Measurements from ENCODE around the gene HTR2C. TPM values are rescaled to one million over a fixed set of nuclear protein-coding genes. Genes with fewer than 3 reads are reported as not detected.
"Not testable (repeated sequence)": the region's sequence is repeated elsewhere in the genome, so short reads cannot be mapped to it uniquely, and the experiment has no call there.

Gene HTR2C
- total RNA-seq, 2 donors from 2014 or later = not detected

GRCh38 chrX:114797494-114797893, 213.6 kb downstream of the HTR2C start:
- DNase-seq (ENCODE audit: low spot score) (no peak), ATAC-seq (no peak)
- Mint-ChIP-seq H3K27me3 (no peaks in the 10 kb centered on the region), H3K27ac (no peak overlapping the region), H3K9me3 (no peaks in the 10 kb centered on the region), H3K4me3 (no peak overlapping the region), H3K36me3 (no peaks in the 10 kb centered on the region), H3K4me1 (ENCODE audit: low read depth in 2 of 2) (no peaks in the 10 kb centered on the region)

DNA sequence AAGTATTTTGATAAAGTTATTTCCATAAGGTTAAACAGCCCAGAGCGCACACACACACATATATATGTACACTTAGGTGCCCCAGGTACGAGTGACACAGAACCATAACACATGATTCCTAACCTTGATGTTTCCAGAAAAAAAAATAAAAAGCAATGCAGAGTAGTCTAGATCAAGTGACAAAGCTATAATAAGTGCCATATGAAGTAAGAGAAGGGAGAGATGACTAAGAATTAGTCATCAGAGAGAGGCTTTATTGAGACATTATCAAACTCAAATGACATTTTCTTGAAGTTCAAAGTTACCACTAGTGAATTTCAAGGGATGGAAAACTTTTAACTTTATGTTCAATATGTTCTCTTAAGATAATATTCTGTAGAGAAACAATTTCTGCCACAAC, 215.0 kb downstream of the HTR2C start:
- DNase-seq (ENCODE audit: low spot score) = no peak
- no peaks in the 10 kb centered on the region for H3K27me3 Mint-ChIP-seq
- H3K9me3 Mint-ChIP-seq = no peaks in the 10 kb centered on the region
- H3K27ac Mint-ChIP-seq = no peak overlapping the region
- H3K36me3 Mint-ChIP-seq = no peaks in the 10 kb centered on the region
- no peaks in the 10 kb centered on the region for H3K4me1 Mint-ChIP-seq (ENCODE audit: low read depth in 2 of 2)
- no peak for ATAC-seq
- no peak overlapping the region for H3K4me3 Mint-ChIP-seq

DNA sequence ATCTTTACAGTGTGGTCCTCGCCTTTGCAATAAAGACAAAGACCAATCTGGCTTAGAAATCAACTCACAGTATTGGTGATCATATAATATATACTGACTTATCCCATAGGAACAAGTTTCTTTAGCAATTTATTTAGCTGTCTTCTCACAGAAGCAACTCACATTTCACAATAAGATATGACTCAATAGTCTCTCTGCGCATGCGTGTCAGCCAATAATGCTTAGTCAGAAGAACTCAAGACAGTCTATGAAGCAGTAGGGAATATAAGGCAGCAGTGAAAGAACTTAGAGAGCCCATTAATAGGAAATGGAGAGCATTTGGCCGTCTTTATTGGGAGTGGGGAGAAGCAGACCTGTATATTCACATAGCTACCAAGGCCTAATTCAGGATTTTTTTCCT, 216.8 kb downstream of the HTR2C start:
- Mint-ChIP-seq H3K36me3 (no peaks in the 10 kb centered on the region), H3K27me3 (no peaks in the 10 kb centered on the region), H3K27ac (no peak overlapping the region), H3K4me3 (no peak overlapping the region), H3K4me1 (ENCODE audit: low read depth in 2 of 2) (no peaks in the 10 kb centered on the region), H3K9me3 (no peaks in the 10 kb centered on the region)
- ATAC-seq (no peak), DNase-seq (ENCODE audit: low spot score) (no peak)

- no peak overlapping the region for H3K27ac Mint-ChIP-seq
- DNase-seq (ENCODE audit: low spot score) (no peak), ATAC-seq (no peak)
- H3K4me3 Mint-ChIP-seq = no peak overlapping the region
- no peaks in the 10 kb centered on the region for H3K27me3 Mint-ChIP-seq
- H3K4me1 Mint-ChIP-seq (ENCODE audit: low read depth in 2 of 2) = no peaks in the 10 kb centered on the region
- no peaks in the 10 kb centered on the region for H3K9me3 Mint-ChIP-seq
- no peaks in the 10 kb centered on the region for H3K36me3 Mint-ChIP-seq
Measured at GRCh38 chrX:114819509-114819908, 235.6 kb downstream of the HTR2C start.

DNA sequence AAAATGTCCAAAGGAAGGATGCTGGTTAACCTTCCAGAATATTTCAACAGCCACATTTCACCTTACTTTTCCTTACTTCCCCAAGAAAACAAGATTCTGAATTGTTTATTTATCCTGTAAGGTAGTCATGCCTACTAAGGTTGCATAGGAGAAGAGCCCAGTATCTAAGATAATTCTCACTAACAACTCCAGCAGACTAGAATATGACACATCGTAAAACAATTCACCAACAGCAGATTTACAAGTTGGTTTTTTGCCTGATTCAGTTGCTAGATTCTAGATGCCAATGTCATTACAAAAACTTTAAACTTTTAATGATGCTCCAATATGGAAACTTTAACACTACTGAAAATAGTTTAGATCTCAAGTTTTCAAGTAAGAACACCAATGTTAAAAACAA, 257.2 kb downstream of the HTR2C start:
- Mint-ChIP-seq H3K27ac (no peak overlapping the region), H3K4me3 (no peak overlapping the region)
- no peak for ATAC-seq

GRCh38 chrX:114842181-114842580, 258.3 kb downstream of the HTR2C start:
- ATAC-seq = no peak
- Mint-ChIP-seq H3K36me3 (no peaks in the 10 kb centered on the region), H3K27ac (no peak overlapping the region), H3K4me3 (no peak overlapping the region), H3K4me1 (ENCODE audit: low read depth in 2 of 2) (no peaks in the 10 kb centered on the region), H3K9me3 (no peaks in the 10 kb centered on the region), H3K27me3 (no peaks in the 10 kb centered on the region)
- DNase-seq (ENCODE audit: low spot score) = no peak

More for the DNA sequence above, 257.2 kb downstream of the HTR2C start:
- DNase-seq (ENCODE audit: low spot score) = no peak
- H3K9me3 Mint-ChIP-seq = no peaks in the 10 kb centered on the region
- no peaks in the 10 kb centered on the region for H3K4me1 Mint-ChIP-seq (ENCODE audit: low read depth in 2 of 2)
- no peaks in the 10 kb centered on the region for H3K27me3 Mint-ChIP-seq
- H3K36me3 Mint-ChIP-seq = no peaks in the 10 kb centered on the region

- DNase-seq (ENCODE audit: low spot score) = no peak
- Mint-ChIP-seq H3K4me1 (ENCODE audit: low read depth in 2 of 2) (no peaks in the 10 kb centered on the region), H3K4me3 (no peak overlapping the region), H3K27ac (no peak overlapping the region), H3K27me3 (peaks cover 0 to 4% of the 10 kb centered on the region in 2 donors), H3K9me3 (peaks cover 3% of the 10 kb centered on the region), H3K36me3 (no peaks in the 10 kb centered on the region)
- ATAC-seq = no peak
Measured at GRCh38 chrX:114889481-114889880, 305.6 kb downstream of the HTR2C start.

DNA sequence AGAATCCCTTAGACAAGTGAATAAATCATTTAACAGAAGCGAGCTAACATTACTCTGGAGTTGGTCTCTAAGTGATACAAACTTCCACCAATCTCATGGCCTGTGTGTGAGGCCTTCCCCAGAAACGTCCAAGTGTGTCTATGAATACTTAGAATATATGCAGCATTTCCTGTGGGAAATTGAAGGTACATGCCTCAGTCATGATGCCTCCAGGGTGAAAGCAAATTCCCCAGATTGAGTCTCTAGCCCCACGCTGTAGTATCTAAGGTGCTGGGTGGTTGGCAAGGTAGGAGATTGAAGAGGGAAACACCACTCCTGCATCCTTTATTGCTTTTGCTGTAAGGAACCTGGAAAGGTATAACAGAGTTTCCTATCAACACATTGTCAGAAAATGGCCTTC, 319.7 kb downstream of the HTR2C start:
- Mint-ChIP-seq H3K27ac (no peak overlapping the region), H3K36me3 (no peaks in the 10 kb centered on the region), H3K9me3 (peaks cover 2% of the 10 kb centered on the region), H3K27me3 (peaks cover 0 to 12% of the 10 kb centered on the region in 2 donors), H3K4me1 (ENCODE audit: low read depth in 2 of 2) (no peaks in the 10 kb centered on the region), H3K4me3 (no peak overlapping the region)
- ATAC-seq (no peak), DNase-seq (ENCODE audit: low spot score) (no peak)

DNA sequence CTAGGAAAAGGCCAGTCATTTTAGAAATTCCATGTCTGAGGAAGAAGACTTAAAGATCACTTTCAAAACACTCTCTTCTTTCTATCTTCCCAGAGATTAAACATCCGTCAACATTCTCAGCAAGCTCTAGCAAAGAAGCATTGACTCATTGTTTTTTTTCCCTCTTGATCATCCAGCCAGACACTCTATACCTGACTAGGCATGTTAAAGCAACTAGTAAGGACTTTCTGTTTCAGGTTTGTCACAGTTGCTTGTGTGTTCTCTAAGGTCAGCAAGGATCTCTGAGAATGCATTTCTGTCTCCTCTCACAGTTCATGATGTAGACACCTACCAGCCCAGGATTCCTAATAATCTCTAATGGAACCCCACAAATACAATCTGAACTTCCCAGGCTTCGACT, 321.4 kb downstream of the HTR2C start:
- Mint-ChIP-seq H3K27me3 (peaks cover 0 to 12% of the 10 kb centered on the region in 2 donors), H3K4me1 (ENCODE audit: low read depth in 2 of 2) (no peaks in the 10 kb centered on the region), H3K27ac (no peak overlapping the region), H3K9me3 (peaks cover 2% of the 10 kb centered on the region), H3K4me3 (no peak overlapping the region), H3K36me3 (no peaks in the 10 kb centered on the region)
- DNase-seq (ENCODE audit: low spot score) (no peak), ATAC-seq (no peak)

DNA sequence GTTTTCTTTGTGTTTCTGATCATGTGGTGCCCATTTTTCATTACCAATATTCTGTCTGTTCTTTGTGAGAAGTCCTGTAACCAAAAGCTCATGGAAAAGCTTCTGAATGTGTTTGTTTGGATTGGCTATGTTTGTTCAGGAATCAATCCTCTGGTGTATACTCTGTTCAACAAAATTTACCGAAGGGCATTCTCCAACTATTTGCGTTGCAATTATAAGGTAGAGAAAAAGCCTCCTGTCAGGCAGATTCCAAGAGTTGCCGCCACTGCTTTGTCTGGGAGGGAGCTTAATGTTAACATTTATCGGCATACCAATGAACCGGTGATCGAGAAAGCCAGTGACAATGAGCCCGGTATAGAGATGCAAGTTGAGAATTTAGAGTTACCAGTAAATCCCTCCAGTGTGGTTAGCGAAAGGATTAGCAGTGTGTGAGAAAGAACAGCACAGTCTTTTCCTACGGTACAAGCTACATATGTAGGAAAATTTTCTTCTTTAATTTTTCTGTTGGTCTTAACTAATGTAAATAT, 323.2 kb downstream of the HTR2C start:
- Mint-ChIP-seq H3K9me3 (peaks cover 2% of the 10 kb centered on the region), H3K4me1 (ENCODE audit: low read depth in 2 of 2) (no peaks in the 10 kb centered on the region), H3K4me3 (no peak overlapping the region), H3K36me3 (no peaks in the 10 kb centered on the region), H3K27ac (no peak overlapping the region), H3K27me3 (peaks cover 0 to 9% of the 10 kb centered on the region in 2 donors)
- DNase-seq (ENCODE audit: low spot score) (no peak), ATAC-seq (no peak)

DNA sequence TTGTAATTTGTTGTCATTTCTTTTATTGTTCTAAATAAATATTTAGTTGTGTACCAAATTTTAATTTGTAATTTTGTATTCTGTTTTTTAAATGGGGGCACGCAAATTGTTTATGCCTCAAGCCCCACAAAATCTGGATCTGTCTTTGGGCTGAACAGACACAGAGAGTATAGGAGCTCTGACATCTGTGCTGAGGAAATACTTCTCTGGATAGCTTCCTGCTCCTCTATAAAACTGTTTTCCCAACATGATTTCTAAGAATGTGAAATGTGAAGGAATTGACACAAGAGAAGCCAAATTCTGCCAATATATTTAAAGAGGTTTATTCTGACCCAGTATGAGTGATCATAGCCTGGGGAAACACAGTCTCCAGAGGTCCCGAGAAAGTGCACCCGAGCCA, 340.5 kb downstream of the HTR2C start:
- no peaks in the 10 kb centered on the region for H3K36me3 Mint-ChIP-seq
- no peak overlapping the region for H3K27ac Mint-ChIP-seq

DNA sequence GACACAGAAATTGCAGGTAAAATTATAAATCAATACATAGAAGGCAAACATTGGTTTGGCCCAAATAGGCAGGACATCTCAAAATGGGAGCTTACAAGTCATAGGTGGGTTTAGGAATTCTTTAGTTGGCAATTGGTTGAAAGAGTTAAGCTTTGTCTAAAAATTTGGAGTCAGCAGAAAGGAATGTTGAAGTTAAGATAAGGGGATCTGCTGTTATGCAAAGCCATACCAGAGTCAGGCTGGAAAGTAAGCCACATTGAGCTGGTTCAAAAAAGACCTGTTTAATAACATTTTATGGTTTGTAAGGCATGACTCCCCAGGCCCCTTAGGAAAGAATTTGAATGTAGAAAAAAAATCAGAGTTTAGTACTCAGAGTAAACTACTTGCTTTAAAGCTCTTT, 341.0 kb downstream of the HTR2C start:
- DNase-seq (ENCODE audit: low spot score) (no peak), ATAC-seq (no peak)
- no peak overlapping the region for H3K27ac Mint-ChIP-seq
- peaks cover 0 to 6% of the 10 kb centered on the region in 2 donors for H3K27me3 Mint-ChIP-seq
- no peak overlapping the region for H3K4me3 Mint-ChIP-seq
- H3K36me3 Mint-ChIP-seq = no peaks in the 10 kb centered on the region
- no peaks in the 10 kb centered on the region for H3K4me1 Mint-ChIP-seq (ENCODE audit: low read depth in 2 of 2)
- no peaks in the 10 kb centered on the region for H3K9me3 Mint-ChIP-seq

More for the DNA sequence above, 340.5 kb downstream of the HTR2C start:
- DNase-seq (ENCODE audit: low spot score) (no peak), ATAC-seq (no peak)
- H3K4me1 Mint-ChIP-seq (ENCODE audit: low read depth in 2 of 2) = no peaks in the 10 kb centered on the region
- no peaks in the 10 kb centered on the region for H3K9me3 Mint-ChIP-seq
- no peak overlapping the region for H3K4me3 Mint-ChIP-seq
- H3K27me3 Mint-ChIP-seq = peaks cover 0 to 6% of the 10 kb centered on the region in 2 donors

DNA sequence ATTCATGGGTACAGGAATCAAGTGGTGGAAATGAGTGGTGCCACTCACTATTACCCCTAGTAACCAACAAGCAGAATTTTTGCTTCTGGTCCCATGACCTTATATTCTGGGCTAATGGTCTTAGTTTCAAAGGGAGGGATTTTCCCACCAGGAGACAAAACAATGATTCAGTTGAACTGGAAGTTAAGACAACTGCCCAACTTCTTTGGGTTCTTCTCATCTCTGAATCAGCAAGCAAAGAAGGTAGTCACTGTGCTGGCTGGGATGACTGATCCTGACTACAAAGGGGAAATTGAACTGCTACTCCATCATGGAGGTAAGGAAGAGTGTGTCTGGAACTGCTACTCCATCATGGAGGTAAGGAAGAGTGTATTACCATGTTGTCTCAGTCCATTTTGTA, 346.3 kb downstream of the HTR2C start:
- no peaks in the 10 kb centered on the region for H3K9me3 Mint-ChIP-seq
- H3K27ac Mint-ChIP-seq = no peak overlapping the region
- DNase-seq (ENCODE audit: low spot score) (no peak), ATAC-seq (no peak)
- no peak overlapping the region for H3K4me3 Mint-ChIP-seq
- H3K4me1 Mint-ChIP-seq (ENCODE audit: low read depth in 2 of 2) = no peaks in the 10 kb centered on the region
- peaks cover 0 to 3% of the 10 kb centered on the region in 2 donors for H3K27me3 Mint-ChIP-seq
- H3K36me3 Mint-ChIP-seq = no peaks in the 10 kb centered on the region

- DNase-seq (ENCODE audit: low spot score) (no peak), ATAC-seq (no peak)
- H3K27me3 Mint-ChIP-seq = peaks cover 0 to 3% of the 10 kb centered on the region in 2 donors
- no peaks in the 10 kb centered on the region for H3K4me1 Mint-ChIP-seq (ENCODE audit: low read depth in 2 of 2)
- H3K9me3 Mint-ChIP-seq = no peaks in the 10 kb centered on the region
- no peaks in the 10 kb centered on the region for H3K36me3 Mint-ChIP-seq
- no peak overlapping the region for H3K4me3 Mint-ChIP-seq
- no peak overlapping the region for H3K27ac Mint-ChIP-seq
Measured at GRCh38 chrX:114932550-114932949, 348.7 kb downstream of the HTR2C start.

- H3K27me3 Mint-ChIP-seq; H3K4me3 Mint-ChIP-seq; DNase-seq (ENCODE audit: low spot score); H3K27ac Mint-ChIP-seq; H3K4me1 Mint-ChIP-seq (ENCODE audit: low read depth in 2 of 2); H3K9me3 Mint-ChIP-seq; H3K36me3 Mint-ChIP-seq; ATAC-seq: not testable (repeated sequence)
Measured at GRCh38 chrX:114933291-114933690, 349.4 kb downstream of the HTR2C start.
